HG03175 (cell line): ENCODE data around the gene MRPL14.

ENCODE experiments used
- ATAC-seq: cut with Tn5 transposase; IDR thresholded peaks from one replicate; pipeline ENCODE4 v1.9.1; 2021; ENCODE audit warnings: mild to moderate bottlenecking, moderate library complexity; ENCODE audit not compliant: unreplicated experiment

MRPL14 gene

DNA sequence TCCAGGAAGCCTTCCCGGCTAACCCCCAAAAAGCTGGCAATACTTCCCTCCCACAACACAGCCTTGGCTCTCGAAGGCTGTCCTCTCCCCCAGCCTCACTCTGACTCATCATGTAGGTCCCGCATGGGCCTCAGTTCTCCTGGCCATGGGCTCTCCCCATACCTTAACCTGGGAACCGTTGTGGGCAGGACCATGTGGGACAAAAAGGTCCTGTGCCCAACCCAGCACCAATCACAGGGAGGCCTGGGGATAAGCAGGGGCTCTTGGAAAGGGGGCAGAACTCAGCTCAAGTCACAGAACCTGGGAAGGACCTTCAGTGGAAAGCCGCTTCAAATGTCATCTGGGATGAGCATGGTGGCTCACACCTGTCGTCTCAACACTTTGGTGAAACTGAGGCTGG is 45.5 kb downstream of the MRPL14 start:
- ATAC-seq, result no peak

DNA sequence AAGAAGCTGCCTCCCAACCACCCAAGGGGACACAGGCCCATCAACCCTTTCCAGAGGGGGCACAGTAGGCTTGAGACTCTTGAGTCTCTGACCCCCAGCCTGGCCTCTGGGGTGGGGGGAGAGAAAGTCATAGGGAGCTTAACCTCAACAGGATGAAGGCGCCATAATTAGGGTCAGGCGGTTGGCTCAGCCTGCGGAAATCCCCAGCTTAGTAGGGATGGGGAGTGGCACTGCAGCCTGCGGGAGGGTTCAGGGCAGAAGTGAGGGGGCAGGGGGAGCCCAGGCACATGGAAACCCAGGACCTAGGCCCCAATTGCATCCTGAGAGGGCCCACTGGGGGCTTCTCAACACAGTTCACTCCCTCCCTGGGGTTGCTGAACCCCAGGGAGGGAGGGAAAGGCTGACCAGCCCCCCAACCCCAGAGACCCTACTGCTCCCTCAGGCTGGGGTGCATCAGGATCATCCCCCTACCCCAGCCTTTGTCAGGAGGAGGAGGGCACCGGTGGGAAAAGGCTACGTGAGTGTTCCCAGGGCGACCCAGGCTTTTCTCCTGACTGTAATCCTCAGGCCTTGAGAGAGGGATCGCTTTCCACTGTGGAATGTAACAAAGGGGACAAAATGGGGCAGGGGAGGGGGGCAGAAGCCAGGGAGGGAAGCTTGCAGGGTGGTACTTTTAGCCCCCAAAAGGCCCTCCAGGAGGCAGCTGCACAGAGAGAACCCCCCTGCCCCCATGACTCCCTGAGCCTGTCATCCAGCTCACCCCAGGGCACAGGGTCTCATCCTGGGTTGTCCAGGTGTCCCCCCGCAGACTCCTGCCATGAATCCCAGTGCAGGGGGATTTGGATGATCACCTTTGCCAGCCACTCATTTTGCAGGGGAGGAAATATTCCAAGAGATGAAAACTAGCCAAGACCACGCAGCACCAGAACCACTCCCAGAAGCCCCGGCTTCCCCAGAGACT is 46.4 kb downstream of the MRPL14 start:
- ATAC-seq, result no peak

DNA sequence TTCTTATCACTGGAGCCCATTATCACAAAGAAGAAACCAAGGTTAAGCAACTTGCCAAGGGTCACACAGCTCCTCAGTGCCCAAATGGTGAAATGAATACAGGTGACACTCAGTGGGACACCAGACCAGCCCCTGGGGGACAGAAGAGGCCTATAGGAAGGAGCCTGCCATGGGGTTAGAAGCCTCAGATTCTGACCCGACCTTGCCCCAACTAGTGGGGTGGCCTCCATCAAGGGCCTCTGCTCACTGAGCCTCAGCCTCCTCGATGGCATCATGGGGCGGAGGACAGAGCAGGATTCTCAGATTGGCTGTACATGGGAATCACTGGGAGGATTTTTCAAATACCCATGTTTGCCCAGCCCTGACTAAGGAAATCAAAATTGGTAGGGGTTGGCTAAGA is 47.6 kb downstream of the MRPL14 start:
- no peak for ATAC-seq

- peak; percentile 36 for ATAC-seq
These were observed 48.2 kb downstream of the MRPL14 start for GRCh38 chr6:44078827-44079671.

DNA sequence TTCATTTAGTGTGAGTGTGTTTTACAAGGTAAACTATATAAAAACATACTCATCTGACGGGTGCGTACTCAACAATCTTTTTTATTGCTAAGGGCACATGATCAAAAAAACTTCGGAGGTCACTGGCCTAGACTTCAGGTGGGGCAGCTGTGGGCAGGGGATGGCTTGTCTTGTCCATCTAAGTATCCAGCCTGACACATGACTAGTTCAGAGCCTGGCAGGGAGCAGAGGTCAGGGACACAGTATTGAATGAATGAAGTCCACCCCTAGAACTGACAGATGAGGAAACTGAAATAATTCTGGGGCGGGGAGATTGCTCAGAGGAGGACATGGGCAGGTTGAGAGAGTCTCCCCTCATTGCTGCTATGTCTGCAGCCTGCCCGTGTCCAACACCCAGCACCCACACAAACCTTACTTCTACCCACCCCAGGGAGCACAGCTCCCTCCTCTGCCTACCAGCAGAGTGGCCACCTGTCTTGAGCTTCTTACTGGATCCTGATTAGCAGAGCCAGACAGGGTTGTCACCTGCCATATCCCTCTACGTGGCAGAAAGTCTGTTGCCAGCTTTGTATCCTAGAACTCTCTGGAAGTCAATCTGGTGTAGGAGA is 48.9 kb downstream of the MRPL14 start:
- no peak for ATAC-seq

GRCh38 chr6:44077214-44077946 is 49.9 kb downstream of the MRPL14 start:
- ATAC-seq, result no peak

GRCh38 chr6:44076356-44077213 is 50.7 kb downstream of the MRPL14 start:
- ATAC-seq, result no peak

GRCh38 chr6:44075647-44076355 is 51.5 kb downstream of the MRPL14 start:
- ATAC-seq, result no peak

DNA sequence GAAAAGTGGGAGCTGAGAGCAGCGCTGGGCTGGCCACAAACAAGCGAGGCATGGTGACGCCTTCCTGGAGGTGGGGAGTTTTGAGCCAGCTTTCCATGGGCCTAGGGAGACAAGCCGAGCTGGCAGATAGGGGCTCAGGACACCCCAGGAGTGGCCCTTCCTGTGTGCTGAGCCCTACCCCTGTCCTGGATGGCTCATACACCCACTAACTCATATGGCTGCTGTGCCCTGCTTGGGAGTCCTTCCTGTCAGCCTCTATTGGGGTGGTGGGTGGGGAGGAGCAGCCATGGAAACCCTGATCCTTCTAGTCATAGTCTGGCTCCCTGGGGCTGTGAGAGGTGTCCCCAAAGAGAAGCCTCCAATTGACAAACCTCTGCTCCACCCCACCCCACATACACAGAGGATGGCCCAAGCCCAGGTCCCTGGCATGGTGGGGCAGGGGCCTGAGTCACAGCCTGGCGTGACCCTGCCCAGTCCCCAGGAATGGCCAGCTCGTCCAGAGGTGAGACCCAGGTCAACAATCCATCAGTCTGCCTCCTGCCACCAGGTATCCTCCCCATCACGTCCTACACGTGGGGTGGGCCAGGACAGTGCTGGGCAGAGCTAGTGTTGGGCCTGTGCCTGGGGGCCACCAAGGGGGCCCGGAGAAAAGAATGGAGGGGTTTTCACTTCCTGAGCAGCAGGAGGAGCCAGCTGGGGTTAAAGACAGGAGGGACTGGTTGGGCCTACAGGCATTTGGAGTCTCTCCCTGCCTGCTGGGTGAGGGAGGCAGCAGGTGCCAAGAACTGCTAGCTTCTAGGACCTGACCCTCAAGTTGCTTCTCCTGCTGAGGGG is 52.2 kb downstream of the MRPL14 start:
- ATAC-seq, result no peak

DNA sequence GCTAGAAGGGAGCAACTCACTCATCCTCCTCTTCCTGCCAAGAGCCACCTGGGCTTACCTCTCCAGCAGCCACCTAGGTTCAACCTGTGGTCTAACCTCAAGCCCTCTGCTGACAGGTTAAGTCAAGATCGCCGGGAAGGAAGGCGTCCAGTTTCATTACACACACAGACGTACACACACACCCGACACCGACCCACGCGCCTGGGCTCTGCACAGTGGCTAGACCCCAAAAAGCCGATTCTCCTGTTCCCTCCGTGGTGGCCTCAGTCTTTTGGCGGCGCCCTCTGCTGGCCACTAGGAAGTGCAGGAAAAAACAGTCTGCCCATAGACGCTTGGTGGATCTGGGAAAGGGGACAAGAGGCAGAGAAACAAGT is 52.8 kb downstream of the MRPL14 start:
- peak; percentile 35 for ATAC-seq

- peak; percentile 3 for ATAC-seq
These were observed 53.4 kb downstream of the MRPL14 start for GRCh38 chr6:44073612-44074438.

- peak; percentile 59 for ATAC-seq
These were observed 54.2 kb downstream of the MRPL14 start for GRCh38 chr6:44072959-44073611.

DNA sequence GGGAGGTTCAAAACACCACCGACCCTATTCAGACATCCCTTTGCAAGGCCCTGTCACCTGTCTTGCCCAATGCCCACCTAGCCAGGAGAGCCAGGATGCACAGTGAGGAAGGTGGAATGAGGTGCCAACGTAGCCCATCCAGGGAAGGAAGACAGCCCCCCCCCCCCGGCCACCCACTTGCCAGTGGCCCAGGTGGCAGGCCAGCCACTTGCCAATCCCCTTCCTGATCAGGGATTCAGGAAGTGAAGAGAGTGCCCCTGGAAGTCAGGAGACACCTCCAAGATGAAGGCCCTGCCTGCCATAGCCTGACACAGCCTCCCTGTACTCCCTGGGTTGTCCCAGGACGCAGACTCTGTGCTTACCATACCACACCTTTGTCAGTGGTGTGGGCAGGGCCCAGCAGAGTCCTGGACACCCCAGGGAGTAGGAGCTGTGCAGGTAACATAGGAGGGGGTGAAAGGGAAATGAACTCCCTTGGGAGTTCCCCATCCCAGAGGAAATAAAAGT is 54.7 kb downstream of the MRPL14 start:
- no peak for ATAC-seq

DNA sequence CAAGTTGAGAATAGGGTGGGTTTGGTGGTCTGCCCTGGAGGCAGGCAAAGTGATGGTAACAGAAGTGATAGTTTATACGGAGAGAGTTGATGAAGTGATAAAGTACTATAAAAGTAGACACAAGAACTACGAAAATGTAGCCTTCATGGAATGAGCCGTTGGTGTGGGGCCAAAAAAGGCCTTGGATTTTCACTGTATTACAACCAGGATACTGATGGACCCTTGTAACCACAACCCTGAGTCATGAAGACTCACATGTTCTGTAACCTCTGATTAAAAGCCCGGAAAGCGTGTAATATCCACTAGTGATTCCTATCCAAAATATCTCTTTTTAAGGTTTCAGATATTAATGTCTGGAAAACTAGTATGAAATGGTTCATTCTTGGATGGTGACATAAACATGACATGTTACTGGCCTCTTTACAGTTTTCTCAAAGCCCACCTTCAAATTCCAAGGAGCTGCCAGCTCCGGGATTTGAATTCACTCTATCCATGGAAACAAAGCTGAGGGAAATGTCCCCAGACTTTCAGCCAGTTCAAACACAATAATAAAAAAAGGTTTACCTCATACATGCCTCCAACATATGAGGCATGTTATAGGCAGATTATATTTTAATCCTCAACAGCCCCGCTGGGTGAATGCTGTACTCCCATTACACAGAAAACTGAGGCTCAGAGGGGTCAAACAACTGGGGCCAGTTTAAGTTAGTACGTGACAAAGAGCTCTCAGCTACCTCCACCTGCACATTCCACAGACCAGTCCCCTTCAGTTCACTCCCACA is 55.4 kb downstream of the MRPL14 start:
- ATAC-seq, result no peak

DNA sequence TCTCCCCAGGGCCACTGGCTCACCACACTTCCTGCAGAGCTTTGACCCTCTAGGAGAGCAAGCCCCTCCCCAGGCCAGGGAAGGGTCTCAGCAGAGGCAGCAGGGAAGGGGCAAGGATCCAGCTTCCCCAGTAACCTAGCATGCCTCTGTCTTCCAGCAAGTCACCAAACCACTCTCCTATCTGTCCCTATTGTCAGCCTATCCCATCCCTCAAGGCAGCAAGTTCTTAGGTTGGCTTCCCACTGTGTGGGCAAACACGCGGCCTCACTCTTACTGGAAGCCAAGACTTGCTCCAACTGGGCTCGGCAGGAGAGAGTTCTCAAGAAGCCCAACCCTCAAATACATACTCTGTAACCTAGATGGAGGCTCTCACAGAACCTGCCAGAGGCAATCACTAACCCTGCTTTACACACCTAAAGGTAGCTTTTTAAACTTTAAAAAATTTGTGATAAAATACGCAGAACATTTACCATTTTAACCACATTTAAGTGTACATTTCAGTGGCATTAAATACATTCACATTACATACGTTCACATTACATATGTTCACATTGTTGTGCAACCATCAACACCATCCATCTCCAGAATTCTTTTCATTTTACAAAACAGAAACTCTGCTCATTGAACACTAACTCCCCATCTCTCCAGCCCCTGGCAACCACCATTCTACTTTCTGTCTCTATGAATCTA is 58.5 kb downstream of the MRPL14 start:
- ATAC-seq, result no peak
